HG02588 (cell line): ENCODE data around the gene CILP.
A peak's percentile ranks its signal among the peaks of the same experiment; 100 is the strongest.
"Not testable (repeated sequence)": the region's sequence is repeated elsewhere in the genome, so short reads cannot be mapped to it uniquely, and the experiment has no call there.

Source experiments
- ATAC-seq: cut with Tn5 transposase; IDR thresholded peaks from one replicate; pipeline ENCODE4 v1.9.1; 2021; ENCODE audit warnings: mild to moderate bottlenecking, moderate library complexity; ENCODE audit not compliant: unreplicated experiment

CILP gene

DNA sequence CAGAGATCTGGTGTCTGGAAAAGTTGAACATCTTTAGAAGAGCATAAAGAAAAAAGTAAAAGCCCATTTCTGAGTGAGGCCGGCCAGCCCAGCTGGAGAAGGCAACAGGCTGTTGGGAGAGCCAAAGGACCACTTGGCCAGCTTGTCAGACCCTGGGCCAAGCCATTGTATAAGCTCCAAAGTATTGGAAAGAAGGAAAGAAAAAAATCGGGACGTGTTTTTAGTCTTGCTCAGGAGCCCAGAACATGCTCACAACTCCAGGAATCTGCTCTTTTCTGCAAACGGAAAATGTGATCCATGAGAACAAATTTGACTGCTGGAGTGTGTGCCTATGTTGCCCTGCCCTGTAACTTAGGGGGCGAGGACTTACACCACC, 15.7 kb downstream of the CILP start:
- ATAC-seq = no peak

DNA sequence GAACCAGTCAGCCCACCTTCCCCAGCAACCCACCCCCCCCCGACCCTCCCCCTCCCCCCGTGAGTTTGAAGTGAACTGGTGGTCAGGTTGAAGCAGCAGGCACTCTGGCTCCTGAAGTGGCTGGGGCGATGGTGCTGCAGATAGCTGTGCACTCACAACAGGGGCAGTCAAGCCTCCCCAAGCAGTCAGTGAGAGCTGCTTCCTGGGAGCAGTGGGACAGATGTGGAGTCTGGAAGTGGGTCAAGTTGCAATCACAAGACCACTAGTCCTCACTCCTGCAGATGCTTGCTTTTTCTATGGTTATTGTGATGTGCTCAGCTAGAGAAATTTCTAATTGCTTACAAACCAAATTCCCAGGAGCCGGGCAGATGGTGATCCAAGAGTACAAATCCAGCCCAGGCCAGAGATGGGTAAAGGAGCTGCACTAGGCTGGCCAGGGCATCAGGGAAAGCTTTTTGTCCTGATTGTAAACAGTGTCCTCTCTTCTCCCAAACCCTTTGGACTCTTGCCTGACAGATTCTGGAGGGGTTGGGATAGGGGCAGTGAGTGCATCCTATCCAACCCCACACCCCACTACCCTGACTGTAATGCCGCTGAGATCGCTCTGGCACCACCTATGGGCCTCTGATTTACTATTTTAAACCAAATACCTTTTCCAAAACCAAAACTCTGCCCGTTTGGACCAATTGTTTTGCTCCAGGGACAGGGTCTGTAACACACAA, 16.3 kb downstream of the CILP start:
- no peak for ATAC-seq

DNA sequence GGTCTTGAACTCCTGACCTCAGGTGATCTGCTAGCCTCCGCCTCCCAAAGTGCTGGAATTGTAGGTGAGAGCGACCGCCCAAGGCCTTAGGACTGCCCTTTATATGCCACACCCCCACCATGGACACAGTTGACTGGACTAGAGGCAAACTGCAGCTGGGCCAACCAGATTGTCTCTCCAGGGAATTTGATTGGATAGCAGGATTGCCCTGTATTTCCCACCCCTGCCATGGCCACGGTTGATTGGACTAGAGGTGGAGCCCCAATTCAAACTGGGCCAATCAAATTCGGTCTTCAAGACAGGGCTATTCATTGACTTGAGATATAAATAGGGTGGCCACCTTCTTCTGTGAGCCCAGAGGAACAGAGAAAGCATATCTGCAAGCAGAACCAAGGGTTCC, 19.3 kb downstream of the CILP start:
- no peak for ATAC-seq

DNA sequence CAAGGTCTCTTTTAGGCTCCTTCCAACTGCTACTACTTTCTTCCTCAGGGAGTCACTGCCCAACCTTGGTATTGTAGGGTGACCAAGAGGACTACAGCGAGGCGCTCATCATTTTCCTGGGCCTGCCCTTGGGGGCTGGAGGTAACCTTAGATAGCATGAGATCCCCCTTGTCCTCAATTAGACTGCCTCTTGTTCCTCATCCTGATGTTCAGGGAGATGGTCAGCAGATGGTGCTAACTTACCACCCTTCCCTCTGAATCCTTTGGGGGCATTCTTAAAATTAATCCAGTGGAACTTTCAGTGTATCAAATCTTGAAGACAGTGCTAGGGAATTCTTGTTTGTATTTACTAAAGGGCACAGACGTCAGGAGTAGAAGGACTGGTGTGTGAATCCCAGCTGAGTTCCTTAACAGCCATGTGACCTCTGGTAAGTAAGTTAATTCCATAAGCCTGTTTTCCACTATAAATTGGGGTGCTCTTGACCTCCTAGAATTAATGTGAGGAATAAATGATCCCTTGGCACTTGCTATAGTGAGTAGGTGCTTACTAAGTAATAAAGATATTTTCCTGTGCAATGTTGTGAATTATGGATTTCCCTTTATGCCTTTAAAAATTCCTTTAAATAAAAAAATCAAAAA, 22.1 kb downstream of the CILP start:
- no peak for ATAC-seq

DNA sequence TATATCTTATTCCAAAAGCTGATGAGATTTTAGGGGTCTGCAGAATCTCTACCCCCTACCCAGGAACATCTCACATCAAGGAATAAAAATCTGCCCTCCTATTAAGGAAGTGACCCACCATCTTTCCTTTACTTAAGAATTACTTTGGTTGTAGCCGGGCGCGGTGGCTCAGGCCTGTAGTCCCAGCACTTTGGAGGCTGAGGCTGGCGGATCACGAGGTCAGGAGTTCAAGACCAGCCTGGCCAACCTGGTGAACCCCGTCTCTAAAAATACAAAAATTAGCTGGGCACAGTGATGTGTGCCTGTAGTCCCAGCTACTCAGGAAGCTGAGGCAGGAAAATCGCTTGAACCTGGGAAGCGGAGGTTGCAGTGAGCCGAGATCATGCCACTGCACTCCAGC, 22.8 kb downstream of the CILP start:
- ATAC-seq = not testable (repeated sequence)

DNA sequence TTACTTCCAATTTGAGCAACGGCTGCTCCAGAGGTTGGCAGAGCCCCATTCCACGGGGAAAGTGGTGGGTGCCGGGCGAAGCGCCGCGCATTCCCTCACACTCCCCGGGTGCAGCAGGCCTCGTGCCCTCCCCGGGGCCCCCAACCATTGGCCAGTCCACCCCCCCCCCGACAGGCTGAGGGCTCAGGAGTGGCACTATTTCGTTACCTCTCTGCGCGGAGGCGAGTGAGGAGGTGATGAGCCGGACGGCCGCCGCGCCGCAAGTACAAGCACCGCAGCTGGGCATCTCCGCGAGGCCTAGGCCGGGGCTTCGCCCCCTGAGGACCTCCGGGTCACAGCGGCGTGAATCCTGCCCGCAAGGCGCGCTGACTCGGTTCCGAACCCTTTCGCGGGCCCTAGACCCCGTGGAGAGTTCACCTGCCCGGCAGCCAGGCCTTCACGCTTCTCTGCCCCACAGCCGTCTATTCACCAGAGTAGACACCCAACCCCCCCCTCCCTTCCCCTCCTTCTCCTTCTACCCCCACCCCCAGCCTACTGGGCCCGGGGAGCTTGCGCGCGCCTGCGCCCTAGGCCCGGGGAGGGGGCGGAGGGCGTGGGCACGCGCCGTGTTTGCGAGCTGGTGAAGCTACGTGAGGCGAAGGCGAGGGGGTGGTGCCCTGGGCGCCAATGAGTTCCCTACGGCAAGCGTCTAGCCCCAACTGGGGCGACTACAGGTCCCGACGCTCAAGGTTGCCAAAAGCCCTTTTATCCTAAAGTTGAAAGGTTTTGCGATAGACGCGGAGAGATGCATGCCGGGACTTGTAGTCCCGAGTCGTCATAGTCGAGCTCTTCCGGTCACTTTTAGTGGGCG, 26.2 kb downstream of the CILP start, which contains the start of gene CLPX:
TSS of gene CLPX (minus strand) at position 475 of the 850 bp plus-strand sequence. CDS start at position 286, 189 bp downstream.
- ATAC-seq = peak; percentile 73

DNA sequence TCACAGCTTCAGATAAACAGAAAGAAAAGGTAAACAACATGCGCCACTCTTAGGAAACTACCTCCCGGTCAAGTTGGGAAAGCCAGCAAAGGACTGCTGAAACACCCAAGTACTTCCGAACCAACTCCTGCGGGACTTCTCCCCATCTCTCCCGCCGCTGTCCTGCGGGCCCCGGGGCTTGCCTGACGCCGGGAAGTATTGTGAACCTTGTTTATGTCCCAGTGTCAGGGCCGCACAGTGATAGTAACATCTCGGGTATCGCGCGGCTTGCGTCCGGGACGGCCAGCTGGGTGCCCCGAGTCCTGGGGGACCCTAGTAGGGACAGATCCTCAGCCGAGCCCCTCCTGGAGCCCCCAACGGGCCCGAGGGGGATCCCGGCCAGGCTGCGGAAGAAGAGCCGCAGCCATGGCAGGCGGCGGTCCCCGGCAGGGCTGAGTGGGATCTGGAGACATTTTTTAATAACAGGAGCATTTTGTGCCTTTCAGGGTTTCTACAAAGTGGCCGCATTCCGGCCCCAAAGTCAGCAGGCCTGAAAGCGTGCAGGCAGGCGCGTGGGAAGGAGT, 26.9 kb downstream of the CILP start:
- ATAC-seq = peak; percentile 11

DNA sequence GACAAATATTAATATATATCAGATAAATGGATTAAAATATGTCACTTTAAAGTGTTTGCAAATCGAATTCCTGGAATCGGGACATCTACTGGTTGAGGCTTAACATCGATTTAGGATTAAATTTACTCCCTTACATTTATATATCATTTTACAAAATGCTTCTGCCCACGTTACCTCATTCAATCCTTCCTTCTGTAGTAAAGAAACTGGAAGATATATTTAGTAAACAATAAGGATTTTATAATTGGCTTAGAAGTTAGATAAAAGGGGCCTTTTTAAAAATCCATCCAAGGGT, 27.5 kb downstream of the CILP start:
- no peak for ATAC-seq

DNA sequence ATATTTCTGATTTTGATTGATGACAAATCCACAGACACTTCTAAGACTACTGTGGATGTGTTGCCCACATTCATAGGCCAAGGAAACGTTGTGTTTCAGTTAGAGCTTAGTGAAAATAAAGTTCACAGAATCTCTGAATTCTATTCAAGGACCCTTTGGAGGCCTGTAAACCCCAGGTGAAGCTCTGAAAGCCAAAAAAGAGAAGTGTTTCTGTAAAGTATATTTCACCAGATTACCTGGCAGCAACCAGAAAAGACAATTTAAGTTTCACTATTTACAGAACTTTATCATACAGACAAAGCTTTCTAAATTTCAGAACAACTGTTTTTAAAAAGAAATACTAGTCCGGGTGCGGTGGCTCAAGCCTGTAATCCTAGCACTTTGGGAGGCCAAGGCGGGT, 28.7 kb downstream of the CILP start:
- no peak for ATAC-seq

DNA sequence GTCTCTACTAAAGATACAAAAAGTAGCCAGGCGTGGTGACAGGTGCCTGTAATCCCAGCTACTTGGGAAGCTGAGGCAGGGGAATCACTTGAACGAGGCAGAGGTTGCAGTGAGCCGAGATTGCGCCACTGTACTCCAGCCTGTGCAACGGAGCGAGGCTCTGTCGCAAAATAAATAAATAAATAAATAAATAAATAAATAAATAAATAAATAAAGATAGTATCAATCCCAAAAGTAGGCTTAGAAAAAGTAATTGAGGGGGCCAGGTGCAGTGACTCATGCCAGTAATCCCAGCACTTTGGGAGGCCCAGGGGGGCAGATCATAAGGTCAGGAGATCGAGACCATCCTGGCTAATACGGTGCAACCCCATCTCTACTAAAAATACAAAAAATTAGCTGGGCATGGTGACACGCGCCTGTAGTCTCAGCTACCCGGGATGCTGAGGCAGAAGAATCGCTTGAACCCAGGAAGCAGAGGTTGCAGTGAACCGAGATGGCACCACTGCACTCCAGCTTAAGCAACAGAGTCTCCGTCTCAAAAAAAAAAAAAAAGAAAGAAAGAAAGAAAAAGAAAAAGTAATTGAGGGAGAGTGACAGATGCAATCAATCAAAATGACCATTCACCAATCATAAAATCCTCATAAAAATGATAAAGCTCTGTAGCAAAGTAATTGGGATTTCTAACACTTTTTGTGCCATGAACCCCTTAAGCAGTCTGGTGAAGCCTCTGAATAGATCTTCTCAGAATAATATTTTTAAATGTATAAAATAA, 29.5 kb downstream of the CILP start:
- not testable (repeated sequence) for ATAC-seq

DNA sequence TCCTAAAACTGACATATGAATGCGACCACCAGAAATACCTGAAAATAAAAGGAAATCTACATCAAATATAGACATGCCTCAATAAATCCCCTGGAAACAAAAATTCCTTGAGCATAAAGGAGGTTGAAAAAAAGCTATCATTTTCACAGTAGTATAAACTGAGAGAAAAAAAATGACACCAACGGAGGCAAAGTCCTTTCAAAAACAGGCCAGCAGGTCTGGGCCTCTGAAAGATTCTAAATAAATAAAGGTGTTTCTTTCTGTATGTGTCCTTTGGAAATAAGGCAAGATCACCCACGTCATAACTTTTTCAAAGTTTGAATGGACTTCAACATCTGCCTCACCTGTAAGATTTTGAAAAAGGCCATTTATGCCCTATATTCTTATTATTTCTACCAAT, 31.1 kb downstream of the CILP start:
- ATAC-seq = no peak

DNA sequence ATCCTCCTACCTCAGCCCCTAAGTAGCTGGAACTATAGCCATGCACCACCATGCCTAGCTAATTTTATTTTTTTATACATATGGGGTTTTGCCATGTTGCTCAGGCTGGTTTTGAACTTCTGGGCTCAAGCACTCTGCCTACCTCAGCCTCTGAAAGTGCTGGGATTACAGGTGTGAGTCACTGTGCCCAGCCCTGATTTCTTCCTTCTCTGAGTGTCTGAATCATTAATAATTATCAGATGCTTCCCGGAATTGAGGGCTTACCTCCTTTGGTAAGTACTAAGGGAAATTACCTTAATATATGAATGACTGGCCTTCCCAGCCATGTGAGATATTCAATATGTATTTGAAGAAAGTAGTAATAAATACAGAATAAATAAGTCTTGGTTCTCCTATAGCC, 33.4 kb downstream of the CILP start:
- no peak for ATAC-seq

DNA sequence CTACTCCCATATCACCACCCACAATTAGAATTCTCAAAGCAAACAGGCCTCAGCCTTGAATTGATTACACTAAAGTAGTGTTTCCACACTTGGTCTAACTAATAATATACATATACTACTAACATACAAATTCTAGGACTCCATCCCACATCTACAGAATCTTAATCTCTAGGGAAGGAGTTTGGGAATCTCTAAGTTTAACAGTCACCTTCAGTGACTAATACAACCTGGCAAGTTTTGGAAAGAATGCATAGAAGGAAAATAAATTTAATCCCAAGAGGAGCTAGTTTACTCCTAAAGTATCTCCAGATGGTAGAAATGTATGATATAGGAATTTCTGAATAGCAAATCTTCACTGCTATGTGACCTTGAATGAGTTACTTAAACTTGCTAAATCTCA, 35.2 kb downstream of the CILP start:
- ATAC-seq = no peak

DNA sequence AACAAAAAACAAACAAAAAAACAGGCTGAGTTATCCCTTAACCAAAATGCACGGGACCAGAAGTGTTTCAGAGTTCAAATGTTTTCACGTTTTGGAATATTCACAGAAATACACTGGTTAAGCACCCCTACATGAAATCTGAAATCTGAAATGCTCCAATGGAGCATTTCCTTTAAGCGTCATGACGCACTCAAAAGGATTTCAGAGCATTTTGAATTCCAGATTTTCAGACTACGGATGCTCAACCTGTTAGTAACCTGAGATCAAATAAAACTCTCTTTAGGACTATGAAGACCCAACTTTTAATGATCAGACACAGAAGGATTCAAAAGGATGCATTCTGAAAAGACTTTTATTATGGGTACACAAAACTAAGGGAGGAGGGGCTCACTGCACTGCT, 35.8 kb downstream of the CILP start:
- no peak for ATAC-seq

DNA sequence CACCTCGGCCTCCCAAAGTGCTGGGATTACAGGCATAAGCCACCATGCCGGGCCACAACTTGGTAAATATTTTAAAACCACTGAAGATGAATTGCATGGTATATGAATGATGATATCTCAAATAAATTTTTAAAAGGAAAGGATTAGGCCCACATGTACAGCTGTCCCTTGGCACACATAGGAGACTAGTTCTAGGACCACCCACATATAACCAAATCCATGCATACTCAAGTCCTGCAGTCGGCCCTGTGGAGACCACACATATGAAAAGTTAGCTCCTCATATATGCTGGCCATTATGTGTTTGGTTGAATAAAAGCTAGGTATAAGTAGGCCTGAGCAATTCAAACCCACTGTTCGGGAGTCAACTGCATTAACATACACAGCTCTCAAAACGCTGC, 36.8 kb downstream of the CILP start:
- ATAC-seq = no peak

DNA sequence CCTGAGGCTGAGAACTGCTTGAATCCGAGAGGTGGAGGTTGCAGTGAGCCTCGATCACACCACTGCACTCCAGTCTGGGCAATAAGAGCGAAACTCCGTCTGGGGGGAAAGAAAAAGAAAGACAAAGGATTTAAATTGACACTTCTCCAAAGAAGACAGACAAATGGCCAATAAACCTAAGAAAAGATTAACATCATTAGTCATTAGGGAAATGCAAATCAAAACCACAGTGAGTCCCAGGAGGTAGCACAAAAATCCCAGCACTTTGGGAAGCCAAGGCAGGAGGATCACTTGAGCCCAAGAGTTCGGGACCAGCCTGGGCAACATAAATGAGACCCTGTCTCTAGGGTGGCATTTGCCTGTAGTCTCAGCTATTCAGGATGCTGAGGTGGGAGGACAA, 38.7 kb downstream of the CILP start:
- ATAC-seq = no peak

DNA sequence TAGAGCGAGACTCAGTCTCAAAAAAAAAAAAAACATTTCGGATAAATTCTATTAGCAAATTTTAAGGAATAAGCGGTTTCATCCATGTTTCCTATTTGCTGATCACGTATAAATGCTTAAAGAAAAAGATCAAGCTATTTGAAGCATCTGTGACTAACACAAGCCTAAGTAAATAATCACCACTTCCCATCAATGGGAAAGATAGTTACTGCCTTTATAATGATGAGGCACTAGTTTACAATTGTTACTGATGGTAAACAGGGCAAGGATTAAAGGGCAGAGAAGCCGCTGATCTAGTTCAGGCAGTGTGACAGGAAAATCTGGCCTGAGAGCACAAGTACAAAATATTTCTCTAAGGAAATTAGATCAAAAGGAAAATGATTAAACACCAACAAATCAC, 39.8 kb downstream of the CILP start:
- ATAC-seq = no peak

DNA sequence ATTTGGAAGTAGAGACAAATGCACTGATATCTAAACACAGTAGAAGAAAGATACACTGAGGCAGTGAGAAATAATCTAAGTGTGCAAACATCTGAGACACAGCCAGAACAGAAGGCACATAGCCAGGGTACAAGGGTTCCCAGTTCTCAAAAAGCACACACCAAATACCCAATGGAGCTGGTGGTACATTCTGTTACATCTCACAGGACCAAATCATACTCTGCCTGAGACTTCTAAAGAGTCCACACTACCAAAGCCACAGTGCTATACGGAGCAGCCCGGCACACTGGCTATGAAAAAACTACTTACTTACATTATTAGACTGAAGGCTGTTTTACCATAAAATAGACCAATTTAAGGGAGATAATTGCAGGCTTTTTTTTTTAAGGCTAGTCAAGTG, 45.4 kb downstream of the CILP start:
- ATAC-seq = no peak

DNA sequence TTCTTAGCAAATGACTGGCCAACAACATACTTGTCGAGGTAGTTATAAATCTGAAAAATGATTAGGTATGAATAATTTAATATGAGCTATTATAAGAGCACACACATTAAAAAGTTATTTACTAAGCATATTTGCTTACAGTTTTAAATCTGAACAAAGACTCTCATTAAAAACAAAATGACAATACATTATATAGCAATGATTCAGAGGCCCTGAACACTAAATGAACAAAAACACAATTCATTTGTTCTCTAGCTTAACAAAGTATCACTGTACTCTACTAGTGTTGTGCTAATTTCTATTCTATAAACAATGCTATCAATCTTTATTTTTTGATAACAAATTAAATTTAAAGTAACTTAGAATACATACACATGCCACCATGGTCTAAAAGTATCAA, 47.1 kb downstream of the CILP start:
- no peak for ATAC-seq

DNA sequence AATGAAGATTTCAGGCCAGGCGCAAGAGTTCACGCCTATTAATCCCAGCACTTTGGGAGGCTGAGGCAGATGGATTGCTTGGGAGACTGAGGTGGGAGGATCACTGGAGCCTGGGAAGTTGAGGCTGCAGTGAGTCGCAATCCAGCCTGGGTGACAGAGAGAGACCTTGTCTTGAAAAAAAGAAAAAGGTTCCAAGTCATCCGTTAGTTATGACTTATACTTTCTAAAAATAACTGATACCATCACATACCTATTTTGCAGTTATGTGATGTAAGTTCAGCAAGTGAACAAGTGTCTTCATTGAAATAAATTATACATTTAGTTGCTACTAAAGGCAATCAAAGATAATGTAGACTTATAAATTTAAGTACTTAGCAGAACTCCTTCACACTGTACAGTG, 48.2 kb downstream of the CILP start:
- ATAC-seq = no peak

DNA sequence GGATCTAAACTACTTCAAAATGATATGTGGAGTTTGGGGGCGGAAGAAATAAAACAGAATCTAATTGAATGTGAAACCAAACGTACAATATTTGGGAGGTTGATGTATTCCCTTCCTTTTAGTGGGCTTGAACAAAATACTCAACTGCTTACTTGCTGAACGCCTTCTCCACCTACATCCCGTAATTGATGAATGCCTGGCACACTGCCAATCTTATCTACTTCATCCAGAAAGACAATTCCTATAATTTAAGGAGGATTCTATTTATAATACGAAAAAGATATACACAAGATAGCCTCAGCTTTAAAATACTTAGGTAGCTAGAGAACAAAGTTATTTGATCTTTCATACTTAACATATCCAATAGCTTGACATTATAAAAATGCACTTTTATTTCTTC, 54.6 kb downstream of the CILP start:
- ATAC-seq = no peak
